ENCODE measurements around the gene SNAP25.

The SNAP25 gene

DNA sequence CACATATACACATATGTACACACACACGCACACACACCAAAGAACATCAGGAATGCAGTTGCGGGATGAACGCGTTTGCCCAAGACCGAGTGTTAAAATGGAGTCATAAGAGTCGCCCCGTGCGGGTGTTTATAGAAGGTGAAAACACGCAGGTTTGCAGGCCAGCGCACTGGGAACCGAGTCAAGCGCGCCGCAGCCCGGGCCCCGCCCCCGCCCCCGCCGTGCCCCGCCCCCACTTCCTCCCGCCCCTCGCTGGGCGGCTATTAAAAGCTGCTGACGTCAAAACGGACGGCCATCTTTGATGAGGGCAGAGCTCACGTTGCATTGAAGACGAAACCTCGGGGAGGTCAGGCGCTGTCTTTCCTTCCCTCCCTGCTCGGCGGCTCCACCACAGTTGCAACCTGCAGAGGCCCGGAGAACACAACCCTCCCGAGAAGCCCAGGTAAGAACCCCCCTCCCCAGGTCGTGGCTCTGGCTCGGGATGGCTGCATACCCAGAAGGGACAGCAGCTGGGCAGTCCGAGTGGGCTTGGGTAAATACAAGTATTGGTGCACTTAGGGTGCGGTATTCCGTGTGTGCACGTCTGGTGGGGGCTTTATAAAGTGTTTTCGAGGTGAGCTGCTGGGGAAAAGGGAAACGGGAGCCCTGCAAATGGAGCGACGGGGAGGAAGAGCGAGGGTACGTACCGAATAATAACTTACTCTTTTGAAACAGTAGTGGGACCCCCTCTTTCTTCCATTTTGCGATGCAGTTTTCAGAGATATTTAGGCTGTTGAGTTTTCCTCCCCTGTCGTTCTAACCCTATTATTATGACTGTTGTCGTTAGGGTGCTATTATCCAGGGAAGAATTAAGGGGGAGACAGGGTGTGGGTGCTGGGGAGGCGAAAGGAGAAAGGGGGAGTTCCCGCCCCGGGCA, at the start of gene SNAP25:
SNAP25 (plus strand) TSS at position 295 of the 916 bp plus-strand sequence. CDS start 56,662 bp downstream, outside the sequence.
- peak within 1 kb of the TSS; percentile 72 for H3K4me3 Mint-ChIP-seq
- H3K36me3 Mint-ChIP-seq: peaks cover 2% of the 10 kb centered on the region
- H3K27ac Mint-ChIP-seq: no peak within 1 kb of the TSS
- peaks cover 44% of the 10 kb centered on the region for H3K27me3 Mint-ChIP-seq
- H3K9me3 Mint-ChIP-seq (ENCODE audit: low read depth): peaks cover 7% of the 10 kb centered on the region
- H3K4me1 Mint-ChIP-seq (ENCODE audit: low read depth): peaks cover 16% of the 10 kb centered on the region

DNA sequence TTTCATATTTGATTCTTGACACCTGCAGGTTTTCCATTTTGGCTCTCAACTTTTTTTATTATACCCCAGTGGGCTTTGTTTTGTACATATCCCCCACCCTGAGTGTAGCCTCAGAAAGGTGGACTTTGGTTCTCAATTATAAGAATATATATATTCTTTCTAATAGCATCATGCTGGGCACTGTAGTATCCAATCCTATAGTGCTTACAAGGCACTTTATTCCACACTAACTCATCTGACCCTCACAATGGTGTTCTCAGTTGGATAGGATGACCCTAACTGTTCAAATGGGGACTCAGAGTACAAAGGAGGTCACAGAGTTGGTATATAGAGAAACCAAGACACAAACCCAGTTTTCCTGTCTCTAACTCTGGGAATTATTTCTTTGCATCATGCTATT, 48.9 kb upstream of the SNAP25 start:
- Mint-ChIP-seq H3K27me3 (peaks cover 18% of the 10 kb centered on the region), H3K36me3 (no peaks in the 10 kb centered on the region), H3K27ac (no peak overlapping the region), H3K4me1 (ENCODE audit: low read depth) (peaks cover 10% of the 10 kb centered on the region), H3K4me3 (no peak overlapping the region), H3K9me3 (ENCODE audit: low read depth) (peaks cover 19% of the 10 kb centered on the region)

DNA sequence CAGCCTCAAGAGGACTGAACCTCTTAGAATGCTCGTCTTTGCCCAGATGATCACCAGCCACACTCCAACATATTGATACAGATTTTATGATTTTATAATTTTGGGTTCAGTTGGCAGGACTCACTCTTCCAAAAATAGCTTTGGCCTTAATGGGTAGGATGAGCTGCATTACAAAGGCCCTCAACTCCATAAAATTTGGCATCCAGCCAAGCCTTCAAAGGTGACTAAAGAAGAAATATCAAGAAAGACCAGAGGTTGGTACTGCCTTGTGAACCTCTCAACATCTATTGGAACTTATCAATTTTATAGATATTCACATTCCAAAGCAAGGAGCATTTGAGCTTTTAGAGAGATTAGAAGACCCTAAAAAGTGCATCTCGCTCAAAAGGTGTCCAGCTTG, 48.4 kb upstream of the SNAP25 start:
- peaks cover 18% of the 10 kb centered on the region for H3K27me3 Mint-ChIP-seq
- no peaks in the 10 kb centered on the region for H3K36me3 Mint-ChIP-seq
- H3K4me3 Mint-ChIP-seq: no peak overlapping the region
- no peak overlapping the region for H3K27ac Mint-ChIP-seq
- peaks cover 19% of the 10 kb centered on the region for H3K9me3 Mint-ChIP-seq (ENCODE audit: low read depth)
- H3K4me1 Mint-ChIP-seq (ENCODE audit: low read depth): peaks cover 10% of the 10 kb centered on the region

DNA sequence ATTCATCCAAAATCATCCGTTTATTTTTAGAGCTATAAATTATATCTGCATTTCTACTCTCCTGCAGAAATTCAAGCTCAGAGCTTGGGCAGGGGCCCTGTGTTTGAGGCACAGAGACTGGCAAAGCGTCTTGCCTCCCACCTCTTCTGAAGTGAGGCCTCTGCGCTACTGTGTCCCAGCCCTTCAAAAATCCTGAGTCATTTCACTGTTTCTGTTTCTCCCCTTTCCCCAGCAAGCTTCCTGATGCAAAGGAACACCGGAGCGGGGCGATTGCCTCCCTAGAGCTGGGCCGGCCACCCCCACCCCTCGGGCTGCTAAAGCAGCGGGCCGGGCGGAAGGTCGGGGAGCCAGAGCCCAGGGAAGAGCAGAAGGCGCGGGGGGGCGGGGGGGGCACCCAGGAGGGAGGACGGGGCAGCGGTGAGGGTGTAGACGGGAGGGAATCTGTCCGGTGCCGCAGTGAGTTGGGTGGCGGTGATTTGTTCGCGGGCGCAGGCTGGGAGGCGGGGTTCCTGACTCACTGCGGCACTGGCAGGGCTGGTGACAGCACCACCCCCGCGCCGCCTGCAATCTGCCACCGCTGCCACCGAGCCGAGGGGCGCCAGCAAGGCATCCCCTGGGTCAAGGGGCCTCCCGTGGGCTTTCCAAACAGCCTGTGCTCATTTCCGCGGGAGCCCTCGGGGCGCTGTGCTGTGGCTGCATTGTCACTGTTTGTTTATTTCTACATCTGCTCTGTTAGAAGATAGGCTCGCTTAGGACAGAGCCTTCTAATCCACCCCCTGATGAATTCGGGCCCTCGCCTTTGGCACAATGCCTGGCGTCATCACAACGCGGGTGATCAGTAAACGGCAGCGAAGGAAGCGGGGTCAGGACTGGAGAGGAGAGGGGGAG, 46.5 kb upstream of the SNAP25 start:
- Mint-ChIP-seq H3K4me3 (peak overlapping the region; percentile 68), H3K27me3 (peaks cover 22% of the 10 kb centered on the region), H3K36me3 (no peaks in the 10 kb centered on the region), H3K4me1 (ENCODE audit: low read depth) (peaks cover 10% of the 10 kb centered on the region), H3K27ac (no peak overlapping the region), H3K9me3 (ENCODE audit: low read depth) (peaks cover 16% of the 10 kb centered on the region)

DNA sequence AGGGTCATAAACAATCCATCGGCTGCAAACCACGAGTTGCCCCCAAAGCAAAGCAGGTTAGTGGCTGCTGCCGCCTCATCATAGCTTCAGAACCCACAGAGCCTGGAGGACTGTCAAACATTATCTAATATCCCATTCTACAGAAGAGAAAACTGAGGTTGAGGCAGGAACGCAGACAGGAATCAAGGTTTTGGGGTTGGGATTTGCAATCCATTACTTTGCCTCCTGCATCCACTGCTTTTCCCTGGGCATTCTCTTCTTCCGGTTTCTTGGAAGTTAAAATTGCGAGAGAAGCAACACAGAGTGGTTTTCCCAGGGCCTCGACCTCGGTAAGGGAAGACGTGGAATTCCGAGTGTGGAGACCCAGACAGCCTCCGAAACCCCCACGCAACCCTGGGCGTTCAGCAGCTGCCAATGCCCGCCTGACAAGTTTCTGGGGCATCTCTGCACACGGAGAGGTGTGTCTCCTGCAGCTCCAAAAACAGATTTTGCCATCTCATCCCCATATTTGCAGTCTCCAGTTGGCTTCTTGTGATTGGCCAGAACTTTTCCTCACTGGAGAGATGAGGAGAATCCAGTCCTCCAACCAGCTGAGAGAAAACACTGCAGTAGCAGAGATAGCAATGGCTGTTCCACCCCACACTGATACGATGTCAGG, 45.5 kb upstream of the SNAP25 start:
- Mint-ChIP-seq H3K27ac (no peak overlapping the region), H3K36me3 (no peaks in the 10 kb centered on the region), H3K4me3 (no peak overlapping the region), H3K9me3 (ENCODE audit: low read depth) (peaks cover 9% of the 10 kb centered on the region), H3K4me1 (ENCODE audit: low read depth) (peaks cover 10% of the 10 kb centered on the region), H3K27me3 (peaks cover 25% of the 10 kb centered on the region)

DNA sequence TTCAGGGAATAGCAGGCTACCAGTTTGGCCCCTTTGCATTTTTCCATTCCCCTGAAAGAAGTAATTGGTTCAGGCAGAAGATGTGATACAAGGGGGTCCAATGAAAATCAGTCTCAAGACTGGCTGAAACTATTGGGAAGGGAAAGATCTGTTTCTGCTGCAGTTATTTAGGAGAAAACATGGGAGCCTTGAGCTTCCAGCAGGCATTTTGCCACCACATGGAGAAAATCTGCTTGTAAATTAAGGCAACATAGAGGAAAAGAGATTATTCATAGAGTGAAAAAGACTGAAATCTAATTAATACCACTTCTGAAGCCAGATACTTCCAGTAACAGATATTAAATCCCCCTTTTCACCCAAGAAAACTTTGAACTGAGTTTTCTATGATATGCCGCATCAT, 44.2 kb upstream of the SNAP25 start:
- Mint-ChIP-seq H3K27ac (no peak overlapping the region), H3K4me1 (ENCODE audit: low read depth) (peaks cover 10% of the 10 kb centered on the region), H3K27me3 (peaks cover 25% of the 10 kb centered on the region), H3K4me3 (no peak overlapping the region), H3K9me3 (ENCODE audit: low read depth) (peaks cover 4% of the 10 kb centered on the region), H3K36me3 (no peaks in the 10 kb centered on the region)

DNA sequence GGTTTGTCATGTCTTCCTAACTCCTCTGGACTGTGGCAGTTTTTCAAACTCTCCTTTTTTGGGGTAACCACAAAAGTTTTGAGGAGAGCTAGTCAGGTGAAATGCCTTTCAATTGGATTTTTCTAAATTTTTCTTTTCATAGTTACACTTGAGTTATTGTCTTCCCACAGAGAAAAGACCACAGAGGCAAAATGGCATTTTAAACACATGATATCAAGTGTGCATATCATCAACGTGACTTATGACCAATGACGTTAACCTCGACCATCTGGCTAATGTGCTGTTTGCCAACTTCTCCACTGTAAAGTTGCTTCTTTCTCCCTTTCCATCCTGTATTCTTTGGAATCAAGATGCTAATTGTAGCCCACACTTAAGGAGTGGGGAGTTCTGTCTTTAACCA, 41.3 kb upstream of the SNAP25 start:
- Mint-ChIP-seq H3K27me3 (peaks cover 22% of the 10 kb centered on the region), H3K4me3 (no peak overlapping the region), H3K9me3 (ENCODE audit: low read depth) (peaks cover 4% of the 10 kb centered on the region), H3K4me1 (ENCODE audit: low read depth) (peaks cover 4% of the 10 kb centered on the region), H3K27ac (no peak overlapping the region), H3K36me3 (no peaks in the 10 kb centered on the region)

DNA sequence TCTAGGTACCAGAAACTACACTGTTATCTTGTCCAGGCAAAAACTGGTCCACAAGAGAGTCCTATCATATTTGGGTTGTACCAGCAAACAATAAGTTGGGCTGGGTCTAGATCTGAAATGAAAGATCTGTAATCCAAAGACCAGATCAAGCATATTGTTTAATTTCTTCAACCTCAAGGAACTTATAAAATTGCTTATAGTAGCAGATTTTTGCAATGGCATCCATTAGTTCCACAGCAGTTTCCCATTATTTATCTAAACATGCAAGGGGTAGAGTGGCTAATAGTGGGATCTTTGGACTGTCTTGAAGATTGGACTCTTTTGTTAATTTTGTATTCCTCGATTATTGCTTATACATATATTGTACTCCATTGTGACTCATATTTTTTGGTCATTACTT, 40.5 kb upstream of the SNAP25 start:
- H3K36me3 Mint-ChIP-seq: no peaks in the 10 kb centered on the region
- no peak overlapping the region for H3K27ac Mint-ChIP-seq
- no peaks in the 10 kb centered on the region for H3K4me1 Mint-ChIP-seq (ENCODE audit: low read depth)
- H3K27me3 Mint-ChIP-seq: peaks cover 16% of the 10 kb centered on the region
- H3K9me3 Mint-ChIP-seq (ENCODE audit: low read depth): peaks cover 4% of the 10 kb centered on the region
- H3K4me3 Mint-ChIP-seq: no peak overlapping the region

DNA sequence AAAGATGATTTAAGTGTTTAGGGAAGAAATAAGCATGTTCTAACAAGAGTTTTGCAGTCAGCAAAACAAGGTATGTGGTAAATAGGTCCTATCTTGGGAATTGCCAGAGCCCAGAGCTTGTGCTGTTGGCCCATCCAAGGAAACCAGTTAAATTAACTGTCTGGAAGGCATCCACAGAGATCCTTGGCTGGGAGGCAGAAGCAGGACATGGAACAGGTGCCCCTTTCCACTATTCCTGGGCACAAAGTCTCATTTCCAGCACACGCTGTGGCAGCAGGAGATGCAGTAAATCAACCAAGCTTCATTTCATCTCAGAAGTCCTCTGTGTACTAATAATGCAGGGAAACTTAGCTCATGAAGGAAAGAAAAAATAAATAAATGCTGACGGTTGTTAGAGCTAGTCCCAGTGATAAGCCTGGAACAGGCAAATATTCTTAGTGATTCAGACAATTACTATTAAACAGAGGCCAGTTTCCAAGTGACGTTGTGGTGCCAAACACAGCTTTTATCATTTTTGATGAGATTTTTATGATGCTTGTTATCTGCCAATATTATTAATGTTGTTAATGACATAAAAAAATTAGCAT, 39.8 kb upstream of the SNAP25 start:
- Mint-ChIP-seq H3K36me3 (no peaks in the 10 kb centered on the region), H3K4me3 (no peak overlapping the region), H3K9me3 (ENCODE audit: low read depth) (peaks cover 4% of the 10 kb centered on the region), H3K4me1 (ENCODE audit: low read depth) (no peaks in the 10 kb centered on the region), H3K27ac (no peak overlapping the region), H3K27me3 (peaks cover 13% of the 10 kb centered on the region)

DNA sequence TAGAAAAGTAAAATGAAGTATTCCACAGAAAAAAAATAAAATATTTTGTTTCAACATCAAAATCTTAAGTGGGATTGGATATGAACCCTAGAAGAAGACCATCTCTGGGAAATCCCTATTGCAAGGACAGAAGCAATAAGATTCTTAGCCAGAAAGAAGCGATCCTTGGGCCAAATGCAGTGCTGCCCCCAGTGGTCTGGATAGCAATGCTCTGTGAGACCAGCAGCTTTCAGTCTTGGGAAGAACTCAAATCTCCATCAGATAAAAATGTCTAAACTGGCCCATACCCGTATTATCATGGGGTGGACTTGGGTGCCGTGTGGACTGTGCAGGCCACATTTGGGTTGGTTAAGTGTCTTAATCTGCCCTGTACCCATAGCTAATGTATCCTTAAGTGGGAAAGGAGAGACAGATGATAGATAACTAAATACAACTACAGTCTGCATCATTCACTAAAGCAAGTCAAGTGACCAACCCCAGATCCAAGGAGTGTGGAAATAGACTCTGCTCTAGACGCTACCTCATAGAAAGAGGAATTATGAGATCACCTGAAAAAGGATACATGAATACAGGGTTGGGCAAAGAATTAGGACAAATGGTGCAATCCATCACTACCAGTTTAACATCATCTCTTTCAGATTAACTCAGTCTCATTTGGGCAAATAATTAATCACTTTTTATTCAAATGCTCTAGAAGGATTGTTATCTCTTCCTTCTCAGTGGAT, 38.9 kb upstream of the SNAP25 start:
- Mint-ChIP-seq H3K27ac (no peak overlapping the region), H3K27me3 (peaks cover 11% of the 10 kb centered on the region), H3K4me1 (ENCODE audit: low read depth) (no peaks in the 10 kb centered on the region), H3K36me3 (no peaks in the 10 kb centered on the region), H3K4me3 (no peak overlapping the region), H3K9me3 (ENCODE audit: low read depth) (peaks cover 7% of the 10 kb centered on the region)

DNA sequence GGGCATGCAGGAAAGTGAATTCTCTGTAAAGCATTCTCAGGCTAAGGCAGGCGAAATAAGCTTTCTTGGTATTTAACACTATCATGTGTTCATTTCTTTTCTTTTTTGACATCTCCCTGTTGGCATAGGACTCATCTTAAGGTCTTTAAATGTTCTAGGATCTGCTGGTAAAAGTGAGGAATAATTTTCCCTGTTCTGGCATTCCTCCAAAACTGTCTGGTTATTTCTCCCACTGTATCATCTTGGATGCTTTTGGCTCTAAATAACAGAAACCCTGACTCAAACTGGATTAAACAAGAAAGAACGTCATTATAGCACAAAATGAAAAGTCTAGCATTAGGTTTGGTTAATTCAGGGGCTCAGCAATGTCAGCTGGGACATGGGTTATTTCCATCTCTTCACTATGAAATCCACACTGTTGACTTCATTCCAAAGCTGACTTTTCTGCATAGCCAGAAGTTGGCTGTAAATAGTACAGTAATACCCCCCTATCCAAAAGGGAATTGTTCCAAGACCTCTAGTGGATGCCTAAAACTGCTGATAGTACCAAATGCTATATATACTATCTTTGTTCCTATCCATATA, 37.9 kb upstream of the SNAP25 start:
- Mint-ChIP-seq H3K4me1 (ENCODE audit: low read depth) (no peaks in the 10 kb centered on the region), H3K9me3 (ENCODE audit: low read depth) (peaks cover 16% of the 10 kb centered on the region), H3K27me3 (peaks cover 11% of the 10 kb centered on the region), H3K27ac (no peak overlapping the region), H3K36me3 (no peaks in the 10 kb centered on the region), H3K4me3 (no peak overlapping the region)

DNA sequence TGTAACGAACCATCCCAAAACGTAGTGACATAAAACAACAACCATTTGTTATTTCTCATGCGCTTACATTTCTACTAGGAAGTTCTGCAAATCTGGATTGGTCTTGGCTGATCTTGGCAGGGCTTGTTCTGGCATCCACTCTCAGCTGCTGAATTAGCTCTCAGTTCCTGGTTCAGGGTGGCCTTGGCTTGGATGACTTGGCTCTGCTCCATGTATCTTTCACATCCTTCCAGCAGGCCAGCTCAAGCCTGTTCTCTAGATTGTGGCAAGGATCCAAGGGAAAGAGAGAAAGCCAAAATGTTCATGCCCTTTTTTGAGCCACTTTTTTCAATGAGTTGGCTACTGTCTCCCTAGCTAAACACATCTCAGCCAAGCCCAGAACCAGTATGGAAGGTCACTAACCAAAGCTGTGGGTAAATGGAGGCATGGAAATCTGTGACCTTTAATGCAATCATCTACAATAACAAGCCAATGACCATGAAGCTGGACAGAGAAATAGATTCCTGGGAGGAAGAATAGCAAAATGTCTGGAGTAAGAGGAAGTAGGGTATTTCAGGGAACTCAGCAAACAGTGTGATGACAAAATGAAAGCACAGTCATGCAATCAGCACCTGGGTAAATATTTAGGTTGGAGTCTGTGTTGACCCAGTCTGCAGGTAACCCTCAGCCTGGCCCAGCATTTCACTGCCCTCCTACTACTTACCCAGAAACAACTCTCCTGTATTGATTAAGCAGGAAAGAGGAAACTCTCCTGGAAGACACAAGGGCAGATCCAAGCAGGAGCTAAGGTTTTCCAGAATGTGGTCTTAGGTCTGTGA, 32.7 kb upstream of the SNAP25 start:
- no peaks in the 10 kb centered on the region for H3K4me1 Mint-ChIP-seq (ENCODE audit: low read depth)
- peaks cover 1% of the 10 kb centered on the region for H3K27me3 Mint-ChIP-seq
- no peaks in the 10 kb centered on the region for H3K36me3 Mint-ChIP-seq
- peaks cover 16% of the 10 kb centered on the region for H3K9me3 Mint-ChIP-seq (ENCODE audit: low read depth)
- H3K4me3 Mint-ChIP-seq: no peak overlapping the region
- no peak overlapping the region for H3K27ac Mint-ChIP-seq

DNA sequence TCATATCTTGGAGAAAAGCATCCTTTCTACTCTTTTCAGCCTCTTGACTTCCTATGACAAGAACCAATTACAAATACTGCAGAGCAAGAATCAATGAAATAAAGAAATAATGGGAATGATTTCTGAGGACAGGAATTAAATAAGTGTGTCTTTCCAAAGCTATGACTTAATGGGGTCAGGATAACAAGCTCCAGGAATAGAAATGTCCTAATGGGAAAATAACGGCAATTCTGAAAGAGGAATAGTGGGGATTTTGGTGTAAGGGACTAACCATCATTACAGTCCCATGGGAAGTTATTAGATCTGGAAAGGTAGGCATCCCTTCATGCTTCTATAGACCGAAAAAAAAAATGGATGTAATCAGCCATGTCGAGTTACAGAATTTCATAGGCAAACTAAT, 28.2 kb upstream of the SNAP25 start:
- H3K27me3 Mint-ChIP-seq: peaks cover 5% of the 10 kb centered on the region
- H3K27ac Mint-ChIP-seq: no peak overlapping the region
- H3K9me3 Mint-ChIP-seq (ENCODE audit: low read depth): peaks cover 6% of the 10 kb centered on the region
- H3K4me1 Mint-ChIP-seq (ENCODE audit: low read depth): no peaks in the 10 kb centered on the region
- H3K36me3 Mint-ChIP-seq: peaks cover 2% of the 10 kb centered on the region
- no peak overlapping the region for H3K4me3 Mint-ChIP-seq
